ENCODE measurements around the gene LEFTY1. TPM values are rescaled to one million over a fixed set of nuclear protein-coding genes. Genes with fewer than 3 reads are reported as not detected.
"Not testable (repeated sequence)": the region's sequence is repeated elsewhere in the genome, so short reads cannot be mapped to it uniquely, and the experiment has no call there.

LEFTY1 gene
- total RNA-seq, 1 donor from 2014 or later = not detected

- Mint-ChIP-seq H3K4me1 (peaks cover 2% of the 10 kb centered on the region), H3K36me3 (ENCODE audit: low read depth) (no peaks in the 10 kb centered on the region), H3K27me3 (no peaks in the 10 kb centered on the region), H3K4me3 (no peak overlapping the region), H3K27ac (no peak overlapping the region), H3K9me3 (no peaks in the 10 kb centered on the region)
- no peak for DNase-seq
- intact Hi-C loops (cut with micrococcal nuclease) = no loop called here
These were observed 48.7 kb downstream of the LEFTY1 start for GRCh38 chr1:225840223-225840610.

- Mint-ChIP-seq H3K9me3 (no peaks in the 10 kb centered on the region), H3K27me3 (no peaks in the 10 kb centered on the region)
- intact Hi-C loops (cut with micrococcal nuclease) = no loop called here
These were observed 50.2 kb downstream of the LEFTY1 start for GRCh38 chr1:225838793-225839192.

DNA sequence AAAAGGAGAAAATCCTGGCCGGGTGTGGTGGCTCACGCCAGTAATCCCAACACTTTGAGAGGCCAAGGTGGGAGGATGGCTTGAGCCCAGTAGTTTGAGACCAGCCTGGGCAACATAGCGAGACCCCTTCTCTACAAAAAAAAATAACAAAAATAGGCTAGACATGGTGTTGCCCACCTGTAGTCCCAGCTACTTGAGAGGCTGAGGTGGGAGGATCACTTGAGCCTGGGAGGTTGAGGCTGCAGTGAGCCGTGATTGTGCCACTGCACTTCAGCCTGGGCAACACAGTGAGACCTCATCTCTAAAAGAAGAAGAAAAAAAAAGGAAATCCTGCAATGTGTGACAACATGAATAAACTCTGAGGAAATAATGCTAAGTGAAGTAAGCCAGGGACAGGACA lies 52.6 kb downstream of the LEFTY1 start:
- H3K27ac Mint-ChIP-seq; H3K9me3 Mint-ChIP-seq; H3K27me3 Mint-ChIP-seq; DNase-seq; H3K4me1 Mint-ChIP-seq; intact Hi-C loops (cut with micrococcal nuclease); H3K4me3 Mint-ChIP-seq; H3K36me3 Mint-ChIP-seq (ENCODE audit: low read depth): not testable (repeated sequence)

More at GRCh38 chr1:225838793-225839192, 50.2 kb downstream of the LEFTY1 start:
- DNase-seq = no peak
- H3K4me1 Mint-ChIP-seq = peaks cover 2% of the 10 kb centered on the region
- no peaks in the 10 kb centered on the region for H3K36me3 Mint-ChIP-seq (ENCODE audit: low read depth)
- no peak overlapping the region for H3K4me3 Mint-ChIP-seq
- H3K27ac Mint-ChIP-seq = no peak overlapping the region

Other genes with a start within 250 kb of the LEFTY1 start
- 0.33 TPM in 1 of 2 replicates, not detected in the other for gene ENAH, start 236.0 kb downstream of the LEFTY1 start, total RNA-seq
- gene SRP9, start 111.3 kb downstream of the LEFTY1 start, total RNA-seq = 232 and 244 TPM in 2 replicates
- 1.6 and 1.8 TPM in 2 replicates for gene EPHX1, start 79.0 kb downstream of the LEFTY1 start, total RNA-seq
- 23.0 and 28.5 TPM in 2 replicates for gene TMEM63A, start 6.8 kb downstream of the LEFTY1 start, total RNA-seq
- 144 and 150 TPM in 2 replicates for gene PYCR2, start 35.1 kb upstream of the LEFTY1 start, total RNA-seq
- gene LEFTY2, start 52.1 kb upstream of the LEFTY1 start, total RNA-seq = not detected in 2 replicates
- gene SDE2, start 110.2 kb upstream of the LEFTY1 start, total RNA-seq = 26.9 and 27.1 TPM in 2 replicates
- gene H3-3A, start 173.6 kb upstream of the LEFTY1 start, total RNA-seq = 390 and 391 TPM in 2 replicates